ENCODE results near the gene CD28.
A peak's percentile ranks its signal among the peaks of the same experiment; 100 is the strongest.

CD28 gene

GRCh38 chr2:203662951-203663350, 43.5 kb upstream of the CD28 start:
- DNase-seq, result no peak
- TF ChIP-seq CTCF (IDR thresholded peaks at IDR 0.05), result no peak
- H3K9me3 Mint-ChIP-seq, result no peaks in the 10 kb centered on the region
- H3K4me1 Mint-ChIP-seq, result peaks cover 41% of the 10 kb centered on the region
- H3K27ac Mint-ChIP-seq, result peak overlapping the region; percentile 32
- peaks cover 11% of the 10 kb centered on the region for H3K27me3 Mint-ChIP-seq (ENCODE audit: low read depth, poor library complexity)
- no peak overlapping the region for H3K4me3 Mint-ChIP-seq
- no peaks in the 10 kb centered on the region for H3K36me3 Mint-ChIP-seq (ENCODE audit: low read depth)

GRCh38 chr2:203664029-203664755, 42.2 kb upstream of the CD28 start:
- H3K4me3 Mint-ChIP-seq, result no peak overlapping the region
- TF ChIP-seq CTCF (IDR thresholded peaks at IDR 0.05), result no peak
- H3K27ac Mint-ChIP-seq, result no peak overlapping the region
- no peak for DNase-seq
- no peaks in the 10 kb centered on the region for H3K36me3 Mint-ChIP-seq (ENCODE audit: low read depth)
- H3K9me3 Mint-ChIP-seq, result no peaks in the 10 kb centered on the region
- peaks cover 6% of the 10 kb centered on the region for H3K27me3 Mint-ChIP-seq (ENCODE audit: low read depth, poor library complexity)
- peaks cover 41% of the 10 kb centered on the region for H3K4me1 Mint-ChIP-seq

- no peak for TF ChIP-seq CTCF (IDR thresholded peaks at IDR 0.05)
- H3K9me3 Mint-ChIP-seq, result no peaks in the 10 kb centered on the region
- DNase-seq, result no peak
- H3K36me3 Mint-ChIP-seq (ENCODE audit: low read depth), result no peaks in the 10 kb centered on the region
- H3K27me3 Mint-ChIP-seq (ENCODE audit: low read depth, poor library complexity), result peaks cover 6% of the 10 kb centered on the region
- H3K4me1 Mint-ChIP-seq, result peaks cover 17% of the 10 kb centered on the region
- peak overlapping the region; percentile 14 for H3K27ac Mint-ChIP-seq
- H3K4me3 Mint-ChIP-seq, result no peak overlapping the region
Measured at GRCh38 chr2:203667838-203668237, 38.6 kb upstream of the CD28 start.

GRCh38 chr2:203669820-203670219, 36.6 kb upstream of the CD28 start:
- Mint-ChIP-seq H3K27ac (no peak overlapping the region), H3K27me3 (ENCODE audit: low read depth, poor library complexity) (peaks cover under 1% of the 10 kb centered on the region), H3K36me3 (ENCODE audit: low read depth) (peaks cover 6% of the 10 kb centered on the region), H3K9me3 (peaks cover 6% of the 10 kb centered on the region), H3K4me3 (no peak overlapping the region), H3K4me1 (peaks cover 3% of the 10 kb centered on the region)
- DNase-seq, result no peak
- TF ChIP-seq CTCF (IDR thresholded peaks at IDR 0.05), result no peak

GRCh38 chr2:203670939-203671338, 35.5 kb upstream of the CD28 start:
- Mint-ChIP-seq H3K36me3 (ENCODE audit: low read depth) (peaks cover 6% of the 10 kb centered on the region), H3K4me1 (no peaks in the 10 kb centered on the region), H3K4me3 (no peak overlapping the region), H3K27ac (no peak overlapping the region), H3K27me3 (ENCODE audit: low read depth, poor library complexity) (no peaks in the 10 kb centered on the region), H3K9me3 (peaks cover 6% of the 10 kb centered on the region)
- TF ChIP-seq CTCF (IDR thresholded peaks at IDR 0.05), result no peak
- no peak for DNase-seq

- no peaks in the 10 kb centered on the region for H3K27me3 Mint-ChIP-seq (ENCODE audit: low read depth, poor library complexity)
Measured at GRCh38 chr2:203671876-203672275, 34.6 kb upstream of the CD28 start.

More at GRCh38 chr2:203671876-203672275, 34.6 kb upstream of the CD28 start:
- no peak overlapping the region for H3K4me3 Mint-ChIP-seq
- H3K27ac Mint-ChIP-seq, result no peak overlapping the region
- DNase-seq, result no peak
- H3K9me3 Mint-ChIP-seq, result peaks cover 6% of the 10 kb centered on the region
- no peak for TF ChIP-seq CTCF (IDR thresholded peaks at IDR 0.05)
- H3K36me3 Mint-ChIP-seq (ENCODE audit: low read depth), result peaks cover 6% of the 10 kb centered on the region
- no peaks in the 10 kb centered on the region for H3K4me1 Mint-ChIP-seq

Data from nephron progenitor cell (in vitro differentiated cells).